Liver (tissue), 9 donors: Measurements from ENCODE around the gene SHANK2. TPM values are rescaled to one million over a fixed set of nuclear protein-coding genes. Genes with fewer than 3 reads are reported as not detected.
A peak's percentile ranks its signal among the peaks of the same experiment; 100 is the strongest.

Experiments
- DNase-seq: peaks from one replicate; pipeline ENCODE4 v3.0.0-alpha.2; 2017; ENCODE audit warnings: low spot score
- H3K27ac ChIP-seq, 2 donors: one replicate each; pipeline ENCODE4 v1.7.0; 2013; ENCODE audit warnings: inconsistent platforms in 2 of 2, low read length in 2 of 2, control low read depth in 1 of 2, low read depth in 1 of 2, mild to moderate bottlenecking in 1 of 2
- H3K27me3 ChIP-seq, 4 donors: one replicate each; pipeline versions ENCODE4 v1.6.1 to v1.7.0; 2013; ENCODE audit warnings: low read length in 3 of 4, inconsistent platforms in 1 of 4, mild to moderate bottlenecking in 1 of 4, moderate library complexity in 1 of 4; ENCODE audit not compliant: control insufficient read depth in 4 of 4, insufficient read depth in 4 of 4
- H3K36me3 ChIP-seq, 4 donors: one replicate each; pipeline versions ENCODE4 v1.6.1 to v1.7.0; 2013; ENCODE audit warnings: low read length in 3 of 4, mild to moderate bottlenecking in 3 of 4, low read depth in 1 of 4, moderate library complexity in 1 of 4; ENCODE audit not compliant: control insufficient read depth in 4 of 4, insufficient read depth in 3 of 4
- H3K4me1 ChIP-seq, 4 donors: one replicate each; pipeline versions ENCODE4 v1.6.1 to v1.7.0; 2013; ENCODE audit warnings: low read length in 3 of 4, mild to moderate bottlenecking in 3 of 4, moderate library complexity in 1 of 4; ENCODE audit not compliant: control insufficient read depth in 4 of 4, insufficient read depth in 4 of 4
- H3K4me3 ChIP-seq, 3 donors: one replicate each; pipeline versions ENCODE4 v1.6.1 to v1.7.0; 2013; ENCODE audit warnings: low read length in 3 of 3, control low read depth in 1 of 3, low read depth in 1 of 3, mild to moderate bottlenecking in 1 of 3
- H3K9ac ChIP-seq, 2 donors: one replicate each; pipeline ENCODE4 v1.7.0; 2013; ENCODE audit warnings: low read length in 2 of 2, mild to moderate bottlenecking in 2 of 2, moderate library complexity in 2 of 2, control low read depth in 1 of 2, low read depth in 1 of 2
- H3K9me3 ChIP-seq, 4 donors: one replicate each; pipeline versions ENCODE4 v1.6.1 to v1.7.0; 2013; ENCODE audit warnings: low read length in 3 of 4; ENCODE audit not compliant: control insufficient read depth in 4 of 4
- EGR1 ChIP-seq, 2 donors: IDR thresholded peaks; 2 replicates each; pipeline ENCODE4 v1.6.1; 2016 to 2018; ENCODE audit warnings: antibody characterized with exemption in 2 of 2, low read depth in 2 of 2
- FOXA1 ChIP-seq: IDR thresholded peaks from 2 replicates; pipeline ENCODE4 v1.6.1; 2016; ENCODE audit warnings: antibody characterized with exemption
- FOXA2 ChIP-seq: IDR thresholded peaks from 2 replicates; pipeline ENCODE4 v1.6.1; 2016; ENCODE audit warnings: antibody characterized with exemption
- GABPA ChIP-seq, 2 donors: IDR thresholded peaks in 1 of 2; conservative IDR thresholded peaks in 1 of 2; 2 replicates each; pipeline ENCODE4 v1.6.1; 2016; ENCODE audit warnings: antibody characterized with exemption in 2 of 2, mild to moderate bottlenecking in 1 of 2, moderate library complexity in 1 of 2
- HNF4A ChIP-seq, 2 donors: conservative IDR thresholded peaks; 2 replicates each; pipeline ENCODE4 v1.6.1; 2016; ENCODE audit warnings: antibody characterized with exemption in 2 of 2, mild to moderate bottlenecking in 2 of 2
- HNF4G ChIP-seq: IDR thresholded peaks from 2 replicates; pipeline ENCODE4 v1.6.1; 2016; ENCODE audit warnings: antibody characterized with exemption
- JUND ChIP-seq, 2 donors: IDR thresholded peaks; 2 replicates each; pipeline ENCODE4 v1.6.1; 2016; ENCODE audit warnings: antibody characterized with exemption in 2 of 2
- NR2F2 ChIP-seq: IDR thresholded peaks from 2 replicates; pipeline ENCODE4 v1.6.1; 2016; ENCODE audit warnings: antibody characterized with exemption
- RAD21 ChIP-seq, 2 donors: IDR thresholded peaks; 2 replicates each; pipeline ENCODE4 v1.6.1; 2016; ENCODE audit warnings: antibody characterized with exemption in 2 of 2, mild to moderate bottlenecking in 2 of 2
- RXRA ChIP-seq, 2 donors: IDR thresholded peaks; 2 replicates each; pipeline ENCODE4 v1.6.1; 2017 to 2018; ENCODE audit warnings: antibody characterized with exemption in 2 of 2, mild to moderate bottlenecking in 1 of 2
- SP1 ChIP-seq: IDR thresholded peaks from 2 replicates; pipeline ENCODE4 v1.6.1; 2018; ENCODE audit warnings: antibody characterized with exemption, mild to moderate bottlenecking
- TAF1 ChIP-seq: conservative IDR thresholded peaks from 2 replicates; pipeline ENCODE4 v1.6.1; 2016; ENCODE audit warnings: antibody characterized with exemption, mild to moderate bottlenecking
- YY1 ChIP-seq: IDR thresholded peaks from 2 replicates; pipeline ENCODE4 v1.6.1; 2016; ENCODE audit warnings: antibody characterized with exemption, mild to moderate bottlenecking
- WGBS: extraction: QIAGEN DNeasy Blood & Tissue Kit; methylation state at CpG from one replicate; pipeline ENCODE4 v1.1.7; 2013; 5-methylcytosine and 5-hydroxymethylcytosine counted together
- polyA plus RNA-seq, 2 donors: library from polyadenylated mRNA; stranded (reverse) in 1 of 2; unstranded in 1 of 2; fragments of 200-250 nt in 1 of 2; fragments of >200 nt in 1 of 2; fragmentation: Nextera tagmentation in 1 of 2; extraction: Ambion mirVana in 1 of 2; gene quantifications; one replicate each; pipeline versions ENCODE4 v1.2.1 to v1.2.3, GENCODE V29; 2013 to 2015
- total RNA-seq, 2 donors: library from RNA; depleted of rRNA; stranded (reverse); fragments of >200 nt; gene quantifications; one replicate each; pipeline ENCODE4 v1.2.3, GENCODE V29; 2014
- TF ChIP-seq, protein P1 (sequence below): IDR thresholded peaks from 2 replicates; pipeline ENCODE4 v1.6.1; 2016; ENCODE audit warnings: antibody characterized with exemption
- TF ChIP-seq, protein P2 (sequence below): fragments of 150-350 bp; IDR thresholded peaks from 2 replicates; pipeline ENCODE4 v1.5.1; 2017; ENCODE audit warnings: improper control_type of control experiment, low read depth, low read length; ENCODE audit not compliant: missing input control
- TF ChIP-seq, protein P3 (sequence below): IDR thresholded peaks from 2 replicates; pipeline ENCODE4 v1.6.1; 2016; ENCODE audit warnings: antibody characterized with exemption
- TF ChIP-seq, protein P4 (sequence below): IDR thresholded peaks from 2 replicates; pipeline ENCODE4 v1.6.1; 2016; ENCODE audit warnings: antibody characterized with exemption, mild to moderate bottlenecking
- TF ChIP-seq, protein P5 (sequence below): IDR thresholded peaks from 2 replicates; pipeline ENCODE4 v1.6.1; 2016; ENCODE audit warnings: antibody characterized with exemption
- donor health status: healthy.
- donor health status: healthy.
- donor health status: healthy.
- donor health status: healthy.
- donor health status: healthy.

SHANK2 gene
- total and polyA plus RNA-seq, 4 donors, result 5.4 to 36.4 (median 12.4) TPM

DNA sequence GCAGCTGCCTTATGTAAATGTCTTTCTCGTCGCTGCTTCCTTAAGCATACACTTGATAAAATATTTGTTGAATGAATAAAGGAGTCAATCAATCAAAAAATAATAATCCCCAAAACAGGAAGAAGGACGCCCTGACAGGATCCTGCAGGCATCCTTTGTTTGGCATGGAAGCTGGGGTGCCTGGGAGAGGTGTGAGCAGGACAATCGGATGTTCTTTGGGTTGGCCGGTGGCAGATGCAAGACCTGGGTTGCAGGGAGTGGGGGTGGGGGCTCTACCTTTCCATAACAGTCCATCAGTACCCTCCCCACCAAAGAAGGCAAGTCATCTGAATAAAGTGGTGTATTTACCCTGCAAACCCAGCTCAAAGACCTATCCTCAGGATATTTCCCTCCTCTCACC lies 1.4 kb upstream of the SHANK2 start:
- Histone ChIP-seq H3K9me3 (peaks cover 0 to 3% (median 0%) of the 10 kb centered on the region in 4 donors), H3K4me1 (peaks cover 3 to 30% (median 23%) of the 10 kb centered on the region in 4 donors), H3K9ac (peak overlapping the region in 1 of 2 donors; percentile 33), H3K27ac (peak overlapping the region; percentile 91 to 95), H3K4me3 (no peak overlapping the region), H3K27me3 (no peaks in the 10 kb centered on the region), H3K36me3 (no peaks in the 10 kb centered on the region)
- TF ChIP-seq, protein P1, sequence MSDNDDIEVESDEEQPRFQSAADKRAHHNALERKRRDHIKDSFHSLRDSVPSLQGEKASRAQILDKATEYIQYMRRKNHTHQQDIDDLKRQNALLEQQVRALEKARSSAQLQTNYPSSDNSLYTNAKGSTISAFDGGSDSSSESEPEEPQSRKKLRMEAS, result no peak
- TF ChIP-seq NR2F2 (no peak), HNF4G (no peak), RXRA (IDR thresholded peaks at IDR 0.05) (no peak), HNF4A (conservative IDR thresholded peaks at IDR 0.05) (no peak), SP1 (no peak), EGR1 (IDR thresholded peaks at IDR 0.05; ENCODE audit: low read depth in 2 of 2) (no peak), TAF1 (no peak), FOXA1 (no peak), JUND (IDR thresholded peaks at IDR 0.05) (no peak), YY1 (no peak), GABPA (IDR thresholded peaks at IDR 0.05 in 1 of 2, conservative IDR thresholded peaks at IDR 0.05 in 1 of 2) (no peak), FOXA2 (no peak), RAD21 (IDR thresholded peaks at IDR 0.05) (no peak)
- TF ChIP-seq, protein P2, sequence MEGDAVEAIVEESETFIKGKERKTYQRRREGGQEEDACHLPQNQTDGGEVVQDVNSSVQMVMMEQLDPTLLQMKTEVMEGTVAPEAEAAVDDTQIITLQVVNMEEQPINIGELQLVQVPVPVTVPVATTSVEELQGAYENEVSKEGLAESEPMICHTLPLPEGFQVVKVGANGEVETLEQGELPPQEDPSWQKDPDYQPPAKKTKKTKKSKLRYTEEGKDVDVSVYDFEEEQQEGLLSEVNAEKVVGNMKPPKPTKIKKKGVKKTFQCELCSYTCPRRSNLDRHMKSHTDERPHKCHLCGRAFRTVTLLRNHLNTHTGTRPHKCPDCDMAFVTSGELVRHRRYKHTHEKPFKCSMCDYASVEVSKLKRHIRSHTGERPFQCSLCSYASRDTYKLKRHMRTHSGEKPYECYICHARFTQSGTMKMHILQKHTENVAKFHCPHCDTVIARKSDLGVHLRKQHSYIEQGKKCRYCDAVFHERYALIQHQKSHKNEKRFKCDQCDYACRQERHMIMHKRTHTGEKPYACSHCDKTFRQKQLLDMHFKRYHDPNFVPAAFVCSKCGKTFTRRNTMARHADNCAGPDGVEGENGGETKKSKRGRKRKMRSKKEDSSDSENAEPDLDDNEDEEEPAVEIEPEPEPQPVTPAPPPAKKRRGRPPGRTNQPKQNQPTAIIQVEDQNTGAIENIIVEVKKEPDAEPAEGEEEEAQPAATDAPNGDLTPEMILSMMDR, result no peak
- TF ChIP-seq, protein P3, sequence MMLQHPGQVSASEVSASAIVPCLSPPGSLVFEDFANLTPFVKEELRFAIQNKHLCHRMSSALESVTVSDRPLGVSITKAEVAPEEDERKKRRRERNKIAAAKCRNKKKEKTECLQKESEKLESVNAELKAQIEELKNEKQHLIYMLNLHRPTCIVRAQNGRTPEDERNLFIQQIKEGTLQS, result no peak
- TF ChIP-seq, protein P4, sequence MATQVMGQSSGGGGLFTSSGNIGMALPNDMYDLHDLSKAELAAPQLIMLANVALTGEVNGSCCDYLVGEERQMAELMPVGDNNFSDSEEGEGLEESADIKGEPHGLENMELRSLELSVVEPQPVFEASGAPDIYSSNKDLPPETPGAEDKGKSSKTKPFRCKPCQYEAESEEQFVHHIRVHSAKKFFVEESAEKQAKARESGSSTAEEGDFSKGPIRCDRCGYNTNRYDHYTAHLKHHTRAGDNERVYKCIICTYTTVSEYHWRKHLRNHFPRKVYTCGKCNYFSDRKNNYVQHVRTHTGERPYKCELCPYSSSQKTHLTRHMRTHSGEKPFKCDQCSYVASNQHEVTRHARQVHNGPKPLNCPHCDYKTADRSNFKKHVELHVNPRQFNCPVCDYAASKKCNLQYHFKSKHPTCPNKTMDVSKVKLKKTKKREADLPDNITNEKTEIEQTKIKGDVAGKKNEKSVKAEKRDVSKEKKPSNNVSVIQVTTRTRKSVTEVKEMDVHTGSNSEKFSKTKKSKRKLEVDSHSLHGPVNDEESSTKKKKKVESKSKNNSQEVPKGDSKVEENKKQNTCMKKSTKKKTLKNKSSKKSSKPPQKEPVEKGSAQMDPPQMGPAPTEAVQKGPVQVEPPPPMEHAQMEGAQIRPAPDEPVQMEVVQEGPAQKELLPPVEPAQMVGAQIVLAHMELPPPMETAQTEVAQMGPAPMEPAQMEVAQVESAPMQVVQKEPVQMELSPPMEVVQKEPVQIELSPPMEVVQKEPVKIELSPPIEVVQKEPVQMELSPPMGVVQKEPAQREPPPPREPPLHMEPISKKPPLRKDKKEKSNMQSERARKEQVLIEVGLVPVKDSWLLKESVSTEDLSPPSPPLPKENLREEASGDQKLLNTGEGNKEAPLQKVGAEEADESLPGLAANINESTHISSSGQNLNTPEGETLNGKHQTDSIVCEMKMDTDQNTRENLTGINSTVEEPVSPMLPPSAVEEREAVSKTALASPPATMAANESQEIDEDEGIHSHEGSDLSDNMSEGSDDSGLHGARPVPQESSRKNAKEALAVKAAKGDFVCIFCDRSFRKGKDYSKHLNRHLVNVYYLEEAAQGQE, result no peak
- TF ChIP-seq, protein P5, sequence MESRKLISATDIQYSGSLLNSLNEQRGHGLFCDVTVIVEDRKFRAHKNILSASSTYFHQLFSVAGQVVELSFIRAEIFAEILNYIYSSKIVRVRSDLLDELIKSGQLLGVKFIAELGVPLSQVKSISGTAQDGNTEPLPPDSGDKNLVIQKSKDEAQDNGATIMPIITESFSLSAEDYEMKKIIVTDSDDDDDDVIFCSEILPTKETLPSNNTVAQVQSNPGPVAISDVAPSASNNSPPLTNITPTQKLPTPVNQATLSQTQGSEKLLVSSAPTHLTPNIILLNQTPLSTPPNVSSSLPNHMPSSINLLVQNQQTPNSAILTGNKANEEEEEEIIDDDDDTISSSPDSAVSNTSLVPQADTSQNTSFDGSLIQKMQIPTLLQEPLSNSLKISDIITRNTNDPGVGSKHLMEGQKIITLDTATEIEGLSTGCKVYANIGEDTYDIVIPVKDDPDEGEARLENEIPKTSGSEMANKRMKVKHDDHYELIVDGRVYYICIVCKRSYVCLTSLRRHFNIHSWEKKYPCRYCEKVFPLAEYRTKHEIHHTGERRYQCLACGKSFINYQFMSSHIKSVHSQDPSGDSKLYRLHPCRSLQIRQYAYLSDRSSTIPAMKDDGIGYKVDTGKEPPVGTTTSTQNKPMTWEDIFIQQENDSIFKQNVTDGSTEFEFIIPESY, result no peak
- no peak for DNase-seq
- 37% methylated on average over 5 of the region's 5 CpGs for WGBS
